Right lobe of liver (tissue), 4 donors: Measurements from ENCODE around the gene GALNT15.

Experiments
- POLR2A ChIP-seq: fragments of 450-650 bp; IDR thresholded peaks from one replicate; pipeline ENCODE4 v1.6.1; 2017; ENCODE audit warnings: antibody characterized with exemption, mild to moderate bottlenecking
- TF ChIP-seq, protein P1 (sequence below), 4 donors: fragments of 200-600 bp in 3 of 4; fragments of 450-650 bp in 1 of 4; IDR thresholded peaks; one replicate each; pipeline versions ENCODE4 v1.5.1 to v1.8.0; 2016 to 2022; ENCODE audit warnings: antibody characterized with exemption in 4 of 4, mild to moderate bottlenecking in 2 of 4
- donor health status: DM: no; HTN: no; CAD: no.
- donor health status: DM: no; HTN: no; CAD: no.
- donor health status: DM: no; HTN: yes; CAD: no.

DNA sequence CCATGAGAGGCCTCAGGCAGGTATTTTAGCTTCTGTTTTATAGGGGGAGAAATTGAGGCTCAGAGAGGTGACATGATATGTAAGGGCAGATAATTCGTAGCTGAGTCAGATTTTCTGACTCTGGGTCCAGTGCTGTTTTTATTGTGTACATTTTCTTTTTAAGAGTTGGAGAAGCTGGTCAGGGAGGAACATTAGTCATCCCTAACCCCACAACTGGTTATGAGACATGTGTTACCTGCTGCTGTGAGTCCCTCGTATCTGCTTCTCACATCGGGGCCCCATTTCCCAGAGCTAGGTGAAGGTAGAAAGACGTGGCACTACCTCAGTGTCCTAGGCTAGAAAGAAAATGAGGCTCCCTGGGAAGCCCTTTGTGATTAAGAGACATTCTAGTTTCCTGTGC lies 28.6 kb downstream of the GALNT15 start:
- TF ChIP-seq, protein P1, sequence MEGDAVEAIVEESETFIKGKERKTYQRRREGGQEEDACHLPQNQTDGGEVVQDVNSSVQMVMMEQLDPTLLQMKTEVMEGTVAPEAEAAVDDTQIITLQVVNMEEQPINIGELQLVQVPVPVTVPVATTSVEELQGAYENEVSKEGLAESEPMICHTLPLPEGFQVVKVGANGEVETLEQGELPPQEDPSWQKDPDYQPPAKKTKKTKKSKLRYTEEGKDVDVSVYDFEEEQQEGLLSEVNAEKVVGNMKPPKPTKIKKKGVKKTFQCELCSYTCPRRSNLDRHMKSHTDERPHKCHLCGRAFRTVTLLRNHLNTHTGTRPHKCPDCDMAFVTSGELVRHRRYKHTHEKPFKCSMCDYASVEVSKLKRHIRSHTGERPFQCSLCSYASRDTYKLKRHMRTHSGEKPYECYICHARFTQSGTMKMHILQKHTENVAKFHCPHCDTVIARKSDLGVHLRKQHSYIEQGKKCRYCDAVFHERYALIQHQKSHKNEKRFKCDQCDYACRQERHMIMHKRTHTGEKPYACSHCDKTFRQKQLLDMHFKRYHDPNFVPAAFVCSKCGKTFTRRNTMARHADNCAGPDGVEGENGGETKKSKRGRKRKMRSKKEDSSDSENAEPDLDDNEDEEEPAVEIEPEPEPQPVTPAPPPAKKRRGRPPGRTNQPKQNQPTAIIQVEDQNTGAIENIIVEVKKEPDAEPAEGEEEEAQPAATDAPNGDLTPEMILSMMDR (IDR thresholded peaks at IDR 0.05), result no peak
- no peak for TF ChIP-seq POLR2A
